ENCODE measurements around the gene PTPRD. TPM values are rescaled to one million over a fixed set of nuclear protein-coding genes. Genes with fewer than 3 reads are reported as not detected.
A peak's percentile ranks its signal among the peaks of the same experiment; 100 is the strongest.

Gene PTPRD
- polyA plus RNA-seq, 1 donor, result 55.8 TPM

DNA sequence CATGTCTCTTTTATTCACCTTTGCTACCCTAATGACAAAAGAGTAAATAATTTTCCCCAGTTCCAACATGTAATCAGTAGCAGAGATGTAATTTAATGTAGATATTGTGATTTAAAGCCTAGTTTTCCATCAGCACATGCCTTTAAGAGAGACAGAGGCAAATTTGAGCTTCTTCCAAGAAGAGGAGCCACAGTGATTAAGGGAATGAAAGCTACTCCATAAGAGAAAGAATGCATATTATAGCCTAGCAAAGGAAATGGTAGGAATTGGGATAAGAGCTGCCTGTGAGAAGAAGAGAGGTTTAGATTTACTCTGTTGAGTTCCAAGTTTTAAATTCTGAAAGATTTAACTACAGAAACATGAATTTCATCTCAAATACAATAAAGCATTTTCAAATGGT lies 2222.2 kb downstream of the PTPRD start:
- DNase-seq (ENCODE audit: low read depth), result no peak

DNA sequence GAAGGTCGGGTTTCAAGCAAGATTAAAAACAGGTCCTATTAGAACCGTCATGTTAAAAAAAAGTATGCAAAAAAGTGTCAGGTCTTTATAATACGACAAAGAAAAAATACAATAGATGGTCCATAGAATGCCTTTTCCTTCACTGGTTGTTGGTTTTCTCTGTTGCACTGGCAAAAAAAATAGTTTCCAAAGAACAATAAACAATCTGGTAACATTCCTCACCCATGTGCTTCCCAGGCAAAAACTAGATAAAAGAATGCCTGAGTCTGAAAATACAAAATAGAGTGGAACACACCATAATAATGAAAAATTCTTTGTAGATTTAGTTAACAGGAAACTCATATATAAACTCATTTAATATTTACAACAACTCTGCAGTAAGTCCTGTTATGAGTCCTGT lies 2223.3 kb downstream of the PTPRD start:
- no peak for DNase-seq (ENCODE audit: low read depth)

DNA sequence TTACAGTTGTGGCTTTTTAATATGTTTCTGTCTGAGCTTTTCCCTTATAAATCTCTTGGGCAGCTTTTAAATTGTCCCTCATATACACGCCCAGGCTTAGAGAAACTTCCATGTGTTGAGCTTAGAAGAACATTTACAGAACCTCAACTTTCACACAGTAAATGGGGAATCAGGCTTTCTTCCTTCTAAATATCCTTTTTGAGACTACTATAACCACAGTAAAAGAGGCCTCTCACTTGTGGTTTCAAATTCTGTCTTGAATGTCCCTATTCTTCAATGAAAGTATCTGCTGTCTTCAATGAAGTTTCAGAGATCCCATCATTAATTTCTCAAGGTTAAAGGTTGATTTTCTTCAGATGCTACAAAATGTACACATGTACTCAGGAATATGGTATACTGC lies 2224.7 kb downstream of the PTPRD start:
- DNase-seq (ENCODE audit: low read depth), result no peak

DNA sequence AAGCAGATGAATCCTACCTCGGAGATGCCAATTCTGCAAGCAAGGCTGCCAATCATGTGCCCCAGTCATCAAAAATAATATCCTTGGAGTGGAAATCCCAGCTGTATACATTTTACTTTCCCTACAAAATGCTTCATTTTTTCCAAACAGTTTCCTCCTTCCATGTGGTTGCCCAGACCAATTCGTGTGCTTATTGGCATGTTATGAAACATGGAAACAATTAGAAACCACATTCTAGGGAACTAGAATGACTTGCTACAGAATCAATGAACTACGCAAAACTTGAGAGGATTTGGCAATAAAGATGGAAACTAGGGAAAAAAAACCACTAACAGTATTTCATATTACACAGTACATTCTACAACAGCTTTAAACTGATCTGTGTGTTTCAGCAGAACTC lies 2228.7 kb downstream of the PTPRD start:
- DNase-seq (ENCODE audit: low read depth), result peak; percentile 34

DNA sequence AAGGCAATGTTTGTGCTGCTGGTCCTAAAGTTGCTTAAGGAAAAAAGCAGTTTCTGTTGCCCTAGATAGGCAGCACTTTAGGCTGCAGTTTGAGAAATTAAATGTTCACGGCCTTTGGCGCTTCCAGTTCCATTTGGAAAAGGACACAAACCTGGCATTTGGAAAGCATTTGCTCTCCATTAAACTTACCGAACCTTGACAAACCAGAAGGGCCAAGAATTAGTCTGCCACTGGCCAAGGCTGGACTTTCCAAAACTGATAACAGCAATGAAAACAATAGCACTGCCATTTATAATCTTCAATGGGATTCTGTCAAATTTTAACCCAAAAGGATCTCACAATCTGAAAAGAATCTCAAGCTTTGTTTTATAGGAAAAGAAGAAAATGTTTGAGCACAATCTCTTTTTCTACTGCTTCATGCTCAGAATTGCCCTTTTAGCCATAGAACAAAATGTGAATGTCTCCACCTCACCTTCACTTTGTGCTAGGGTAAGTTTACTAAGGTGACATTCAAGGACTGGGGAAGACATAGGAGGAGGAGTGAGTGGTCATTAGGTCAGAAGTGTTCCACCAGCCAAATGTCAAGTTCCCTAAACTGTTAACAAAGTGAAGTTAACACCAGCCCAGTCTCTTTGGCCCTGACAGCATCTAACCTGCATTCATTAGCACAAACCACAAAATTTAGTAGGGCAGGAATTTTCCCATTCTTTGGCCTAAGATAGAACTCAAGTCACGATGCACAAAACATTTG lies 2229.8 kb downstream of the PTPRD start:
- DNase-seq (ENCODE audit: low read depth), result no peak

DNA sequence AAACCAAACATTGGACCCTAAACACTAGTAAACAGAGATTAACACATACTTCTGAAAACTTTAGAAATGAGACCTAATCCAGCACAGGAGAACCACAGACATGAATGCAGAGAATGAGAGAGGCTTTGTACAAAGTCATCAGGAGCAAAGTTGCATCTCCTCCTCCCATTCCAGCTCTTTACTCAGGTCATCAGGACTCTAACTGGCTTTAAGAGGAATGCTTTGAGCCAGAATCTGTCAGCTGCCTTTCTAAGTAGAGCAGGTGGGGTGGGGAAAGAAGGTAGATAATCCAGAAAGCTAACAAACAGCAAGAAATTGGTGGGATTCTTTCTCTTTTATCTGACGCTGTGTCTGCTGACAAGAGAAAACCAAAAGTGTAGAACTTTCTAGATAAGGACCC lies 2230.5 kb downstream of the PTPRD start:
- no peak for DNase-seq (ENCODE audit: low read depth)

DNA sequence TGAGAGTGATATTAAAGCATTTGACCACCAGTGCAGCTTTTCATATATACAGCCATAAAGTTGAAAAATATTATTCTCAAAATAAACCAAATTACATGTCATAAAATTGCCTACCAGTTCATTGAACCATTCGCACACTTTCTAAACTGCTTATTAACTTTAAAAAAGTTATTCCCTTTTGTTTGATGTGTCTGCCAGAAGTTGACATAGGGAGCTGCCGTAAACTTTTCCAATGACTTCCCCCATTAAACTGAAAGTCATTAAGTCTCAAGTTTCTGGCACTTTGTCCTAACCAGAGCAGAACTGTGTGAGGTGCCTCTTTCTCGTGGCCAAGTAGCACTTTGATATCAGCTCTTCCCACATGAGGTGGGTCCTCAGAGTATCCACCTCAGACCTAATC lies 2231.2 kb downstream of the PTPRD start:
- no peak for DNase-seq (ENCODE audit: low read depth)

DNA sequence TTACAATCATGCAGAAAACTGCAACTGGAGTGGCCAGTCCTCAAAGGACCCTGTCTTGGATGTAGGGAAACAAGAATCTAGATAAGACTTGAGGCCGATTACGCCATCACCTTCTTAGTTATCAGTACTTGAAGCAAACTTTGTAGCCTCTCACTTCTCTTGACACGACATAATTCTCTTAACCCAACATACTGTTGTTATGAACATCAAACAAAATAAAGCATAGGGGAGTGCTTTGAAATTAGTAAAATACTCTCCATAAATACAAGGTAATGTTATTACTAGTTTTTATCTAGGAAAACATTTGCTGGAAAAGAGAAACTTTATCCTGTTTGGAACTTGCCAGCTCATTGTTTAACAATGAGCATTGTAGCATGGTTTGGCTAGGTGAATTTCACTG lies 2238.3 kb downstream of the PTPRD start:
- no peak for DNase-seq (ENCODE audit: low read depth)

DNA sequence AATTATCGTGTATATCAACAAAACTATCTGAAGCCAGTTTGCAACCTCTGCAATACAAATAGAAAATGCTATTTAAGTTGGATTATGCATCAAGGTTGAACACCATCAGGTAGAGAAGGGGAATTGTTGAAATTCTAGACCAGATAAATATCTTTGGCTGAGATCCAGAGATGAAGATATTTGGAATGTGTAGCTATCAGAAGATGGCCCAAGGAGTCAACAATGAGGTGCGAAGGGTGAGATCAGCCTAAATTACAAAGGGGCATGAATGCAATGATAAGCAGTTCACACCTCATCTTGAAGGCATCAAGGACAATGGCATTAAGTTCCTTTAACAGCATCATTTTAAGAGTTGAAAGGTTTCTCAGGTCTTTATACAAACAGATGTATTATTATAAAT lies 2241.1 kb downstream of the PTPRD start:
- DNase-seq (ENCODE audit: low read depth), result no peak

DNA sequence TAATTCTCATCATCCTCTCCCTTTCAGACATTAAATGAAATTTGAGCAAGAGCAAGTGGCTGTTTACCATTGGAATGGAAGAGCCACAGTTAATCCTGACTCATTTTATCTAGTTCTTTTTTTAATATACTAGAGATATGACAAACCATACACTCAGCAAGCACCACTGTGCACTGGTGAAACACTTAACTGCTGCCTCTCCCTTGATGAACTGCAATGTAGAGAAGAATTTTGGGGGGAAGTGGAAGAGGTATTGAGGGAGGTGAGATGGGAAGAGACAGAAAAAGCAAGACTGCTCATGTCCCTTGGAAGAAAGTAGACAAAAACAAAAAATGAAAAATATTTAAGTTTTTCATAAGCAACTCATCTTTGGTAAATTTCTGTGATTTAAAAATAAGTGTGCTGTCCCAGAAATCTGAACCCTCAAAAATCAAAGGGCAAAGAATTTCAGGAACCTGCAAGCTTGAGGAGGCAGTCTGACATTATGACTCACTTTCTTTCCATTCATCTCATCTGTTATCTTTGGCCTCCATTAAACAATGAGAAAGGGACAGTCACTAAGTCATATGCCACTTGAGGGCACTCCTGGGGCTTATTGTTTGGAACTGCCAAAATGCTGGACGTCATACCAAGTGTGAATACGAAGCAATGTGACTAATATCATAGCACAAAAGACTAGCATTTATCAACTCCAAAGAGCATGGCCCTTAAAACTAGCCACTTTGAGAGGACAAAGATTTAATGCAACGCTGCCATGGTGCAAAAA lies 2246.5 kb downstream of the PTPRD start:
- DNase-seq (ENCODE audit: low read depth), result no peak

DNA sequence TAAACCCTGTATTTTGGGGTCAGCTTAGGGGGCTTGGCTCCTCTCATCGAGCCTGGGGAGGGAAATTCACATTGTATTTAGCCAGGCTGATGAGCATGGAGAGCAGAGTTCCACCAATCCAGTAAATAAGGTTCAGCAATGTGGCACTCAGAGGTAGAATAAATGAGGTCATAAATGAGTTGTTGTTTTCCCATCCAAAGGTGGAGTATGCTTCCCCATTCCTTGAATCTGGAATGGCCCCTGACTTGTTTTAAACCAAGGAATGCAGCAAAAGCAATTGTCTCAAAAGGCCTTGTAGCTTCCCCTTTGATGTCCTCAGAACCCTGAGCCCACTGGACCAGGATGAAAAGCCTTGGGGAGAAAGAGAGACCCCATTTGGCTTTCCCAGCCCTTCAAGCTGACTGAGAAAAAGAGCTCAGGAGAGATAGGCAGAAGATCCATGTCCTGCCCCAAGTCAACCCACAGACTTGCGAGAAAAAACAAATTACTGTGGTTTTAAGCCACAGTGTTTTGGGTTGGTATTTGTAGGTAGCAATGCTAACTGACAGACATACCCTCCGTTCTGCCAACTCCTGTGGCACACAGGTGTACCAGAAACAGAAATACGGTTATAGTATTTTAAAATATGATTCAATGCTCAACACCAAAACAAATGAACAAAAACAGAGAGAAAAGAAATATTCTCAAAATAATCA lies 2247.2 kb downstream of the PTPRD start:
- DNase-seq (ENCODE audit: low read depth), result no peak

DNA sequence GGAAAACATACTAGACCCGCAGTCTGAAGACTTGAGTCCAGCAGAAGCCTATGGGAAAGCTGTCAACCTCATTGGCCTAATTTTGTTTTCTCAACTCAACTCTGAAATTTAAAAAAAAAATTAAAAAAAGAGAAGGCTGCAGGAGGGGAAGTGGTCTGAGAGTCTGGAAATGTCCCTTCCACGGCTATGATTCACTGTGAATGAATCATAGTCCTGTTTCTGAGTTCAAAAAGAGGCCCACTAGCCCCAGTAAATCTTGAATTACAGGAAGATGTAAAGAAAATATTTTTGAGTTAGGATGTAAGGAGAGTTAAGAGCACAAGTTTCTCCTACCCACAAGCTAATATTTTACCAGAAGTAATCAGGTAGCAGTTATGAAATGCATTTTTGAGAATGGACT lies 2247.8 kb downstream of the PTPRD start:
- DNase-seq (ENCODE audit: low read depth), result no peak

DNA sequence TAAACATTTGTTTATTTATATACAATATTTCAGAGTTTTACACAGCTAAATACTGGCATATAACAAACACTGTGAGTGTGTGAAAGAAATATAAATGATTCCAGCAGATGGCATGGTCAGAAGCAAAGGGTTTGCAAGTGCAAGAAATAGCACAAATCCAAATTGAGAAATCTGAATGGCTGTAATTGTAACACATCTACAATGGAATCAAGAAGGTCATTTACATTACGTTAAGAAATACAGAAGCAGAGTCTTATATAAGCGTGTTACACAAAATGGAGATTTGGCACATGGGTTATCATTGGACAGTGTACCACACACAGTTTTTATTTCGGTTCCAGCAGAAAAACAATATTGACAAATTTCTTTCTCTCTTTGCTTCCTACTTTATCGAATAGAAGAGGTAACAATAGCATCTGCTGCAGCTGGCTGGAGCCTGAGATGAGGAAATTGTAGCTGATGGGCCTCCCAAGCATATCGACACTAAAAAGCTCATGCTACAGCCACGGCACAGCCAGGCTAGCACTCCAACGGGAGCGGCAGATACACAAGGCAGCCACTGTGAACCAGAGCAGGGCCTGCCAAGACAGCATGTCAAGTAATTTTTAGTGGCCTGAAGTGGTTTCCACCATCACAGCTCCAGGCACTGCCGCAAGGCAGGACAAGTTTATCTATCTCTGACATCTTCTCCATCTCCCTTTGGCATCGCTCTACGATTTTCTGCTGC lies 2248.6 kb downstream of the PTPRD start:
- DNase-seq (ENCODE audit: low read depth), result no peak

DNA sequence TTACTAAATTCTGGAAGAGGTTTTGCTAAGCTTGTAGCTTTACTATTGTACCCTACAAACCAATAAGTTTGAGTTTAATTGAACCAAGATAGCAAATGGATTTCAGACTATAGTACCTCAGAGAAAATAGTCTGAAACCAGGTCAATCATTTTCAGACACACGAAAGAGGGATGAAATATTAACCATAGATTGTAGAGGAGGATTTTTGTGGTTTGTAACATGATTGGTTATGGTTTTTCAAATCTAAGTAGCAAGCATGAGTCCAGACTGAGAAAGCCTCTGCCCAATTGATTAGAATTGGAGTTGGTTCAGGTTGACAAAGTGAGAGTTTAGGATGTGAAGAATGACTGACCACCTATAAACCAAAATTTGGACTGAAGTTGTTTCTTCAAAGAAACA lies 2250.6 kb downstream of the PTPRD start:
- no peak for DNase-seq (ENCODE audit: low read depth)

DNA sequence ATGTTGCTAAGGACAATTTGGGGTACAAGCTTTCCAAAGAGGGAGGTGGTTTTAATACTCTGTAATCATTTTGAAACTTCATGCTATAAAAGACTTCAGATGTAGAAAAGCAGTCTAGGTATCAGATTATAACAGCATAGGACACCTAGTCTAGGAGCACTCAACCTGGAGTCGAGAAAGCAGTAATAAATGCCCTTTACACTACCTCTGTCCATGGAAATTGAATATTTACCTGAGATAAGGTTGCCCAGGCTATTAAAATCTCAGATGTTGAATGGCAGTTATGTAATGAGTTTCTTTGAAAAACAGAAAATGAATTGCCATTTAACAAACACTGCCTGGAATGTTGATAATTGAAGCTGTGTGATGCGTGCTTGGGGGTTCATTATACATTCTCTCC lies 2251.4 kb downstream of the PTPRD start:
- no peak for DNase-seq (ENCODE audit: low read depth)

DNA sequence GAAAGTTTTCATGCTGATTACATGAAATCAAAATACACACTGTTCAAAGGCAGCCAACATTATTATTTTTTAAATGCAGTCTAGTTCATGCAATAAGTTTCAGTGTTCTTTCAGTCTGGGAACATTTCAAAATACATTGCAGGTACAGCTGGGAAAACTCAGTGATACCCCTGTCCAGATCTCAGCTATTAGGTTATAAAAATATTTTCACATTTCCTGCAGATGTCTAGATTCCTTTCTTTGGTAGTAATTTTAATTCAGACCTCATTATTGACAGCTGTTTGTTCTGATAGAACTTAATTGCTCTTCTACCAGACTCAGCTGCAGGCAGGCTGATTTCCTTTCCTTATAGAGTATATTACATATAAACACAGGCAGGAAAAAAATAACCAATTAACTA lies 2256.4 kb downstream of the PTPRD start:
- DNase-seq (ENCODE audit: low read depth), result no peak

DNA sequence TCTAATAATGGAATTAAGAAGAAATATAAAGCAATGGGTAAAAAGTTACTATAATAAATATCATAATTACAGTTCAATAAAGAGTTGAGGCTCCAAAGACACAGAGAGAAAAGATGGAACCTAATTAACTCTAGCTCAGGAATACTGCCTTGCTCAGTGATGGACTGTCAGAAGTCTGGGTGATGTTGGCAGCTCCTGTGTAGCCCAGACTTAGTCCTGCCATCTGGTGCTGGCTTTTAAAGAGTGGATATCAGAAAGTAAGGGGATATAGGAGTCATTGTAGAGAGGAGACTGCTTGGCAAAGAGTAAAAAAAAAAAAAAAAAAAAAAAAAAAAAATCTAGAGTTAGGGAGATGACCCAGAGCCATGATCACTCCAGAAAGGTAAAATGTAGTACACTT lies 2261.4 kb downstream of the PTPRD start:
- no peak for DNase-seq (ENCODE audit: low read depth)

DNA sequence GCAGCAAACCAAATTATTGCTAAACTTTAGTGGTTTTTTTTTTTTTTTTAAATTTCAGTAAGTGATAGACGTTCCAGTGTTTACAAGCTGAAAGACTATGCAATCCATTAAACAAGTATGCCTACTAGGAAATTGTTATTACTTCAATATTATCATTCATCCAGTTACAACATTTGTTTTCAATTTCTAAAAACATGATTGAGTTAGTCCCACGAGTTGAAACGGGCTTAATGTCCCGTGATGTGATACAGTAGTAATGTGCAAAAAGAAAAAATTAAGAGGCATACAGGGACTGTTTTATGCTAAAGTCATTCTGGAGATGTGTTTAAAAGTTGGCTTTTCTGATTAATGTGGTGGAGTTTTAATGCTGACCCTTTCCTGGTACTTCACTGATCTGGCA lies 2262.9 kb downstream of the PTPRD start:
- no peak for DNase-seq (ENCODE audit: low read depth)

DNA sequence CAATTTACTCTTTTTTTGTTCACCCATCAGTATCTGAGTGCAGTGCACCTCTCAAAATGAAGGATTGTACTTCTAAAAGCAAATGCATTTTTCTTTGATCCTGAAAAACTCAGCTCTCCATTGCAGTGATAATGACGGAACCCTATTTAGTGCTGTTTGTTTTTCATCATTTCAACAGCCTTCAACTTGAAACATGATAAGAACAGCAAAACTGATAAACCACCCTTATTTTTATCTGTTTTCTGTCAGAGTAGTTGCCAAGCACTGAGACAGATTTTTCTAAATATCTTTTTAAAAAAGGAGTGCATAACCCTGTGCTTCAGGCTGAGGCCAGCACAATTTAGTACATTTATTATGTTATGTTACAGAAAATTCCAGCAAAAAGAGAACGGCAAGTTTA lies 2263.4 kb downstream of the PTPRD start:
- DNase-seq (ENCODE audit: low read depth), result no peak

DNA sequence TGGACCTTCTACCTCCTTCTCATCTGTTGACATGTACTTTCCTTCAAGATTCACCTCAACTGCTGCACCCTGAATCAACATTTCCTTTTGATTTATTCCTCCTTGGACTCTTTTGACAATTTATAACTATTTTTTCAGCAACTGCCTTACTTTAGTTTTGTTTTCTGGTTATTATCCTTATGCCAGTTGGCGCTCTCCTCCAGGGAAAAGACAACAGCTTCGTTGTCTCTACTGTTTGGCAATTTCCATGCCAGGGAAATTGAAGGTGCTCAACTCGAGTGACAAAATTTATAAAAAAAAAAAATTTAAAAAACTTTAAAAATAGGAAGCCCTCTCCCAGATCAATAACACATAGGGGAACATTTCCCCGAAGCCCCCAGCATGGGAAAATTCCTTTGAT lies 2264.0 kb downstream of the PTPRD start:
- no peak for DNase-seq (ENCODE audit: low read depth)

DNA sequence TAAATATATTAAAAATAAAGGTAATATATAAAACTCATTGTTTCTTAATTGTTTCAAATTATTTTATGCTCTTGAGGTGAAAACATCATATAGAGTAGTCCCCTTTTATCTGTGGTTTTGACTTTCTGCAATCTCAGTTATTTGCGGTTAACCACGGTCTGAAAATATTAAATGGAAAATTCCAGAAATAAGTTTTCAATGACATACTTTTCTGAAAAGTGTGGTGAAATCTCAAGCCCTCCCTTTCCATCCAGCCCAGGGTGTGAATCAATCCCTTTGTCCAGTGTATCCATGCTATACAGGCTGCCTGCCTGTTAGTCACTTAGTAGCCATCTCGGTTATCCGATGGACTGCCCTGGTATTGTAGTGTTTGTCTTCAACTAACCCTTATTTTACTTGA lies 2266.5 kb downstream of the PTPRD start:
- no peak for DNase-seq (ENCODE audit: low read depth)

Data from forelimb muscle (tissue), 1 donor.